ENCODE data around the gene GCSAML.

Gene GCSAML

GRCh38 chr1:247574664-247575063, 25.7 kb downstream of the GCSAML start:
- no peak for DNase-seq (ENCODE audit: low read depth in 2 of 2)

- no peak for DNase-seq (ENCODE audit: low read depth in 2 of 2)
Observed at GRCh38 chr1:247576514-247576913, 27.6 kb downstream of the GCSAML start.

GRCh38 chr1:247578946-247579460, 30.1 kb downstream of the GCSAML start:
- no peak for DNase-seq (ENCODE audit: low read depth in 2 of 2)

- no peak for DNase-seq (ENCODE audit: low read depth in 2 of 2)
Observed at GRCh38 chr1:247588060-247588459, 39.1 kb downstream of the GCSAML start, which contains the start of gene OR2G2. Gene OR2G2, plus strand, starts transcription at chr1:247588360. Its CDS starts 0 bp downstream, at chr1:247588360.

- DNase-seq (ENCODE audit: low read depth in 2 of 2) = no peak
Observed at GRCh38 chr1:247605286-247605685, 56.4 kb downstream of the GCSAML start, which contains the start of gene OR2G3. Gene OR2G3, plus strand, starts transcription at chr1:247605586. Its CDS starts 0 bp downstream, at chr1:247605586.

- no peak for DNase-seq (ENCODE audit: low read depth in 2 of 2)
Observed at GRCh38 chr1:247613405-247613804, 64.5 kb downstream of the GCSAML start.

- DNase-seq (ENCODE audit: low read depth in 2 of 2) = no peak
Observed at GRCh38 chr1:247614625-247615024, 65.7 kb downstream of the GCSAML start.

All from stimulated activated CD4-positive, alpha-beta T cell treated with anti-CD3 and anti-CD28 coated beads, Interleukin-1b, Interleukin-23, amount 100 ng/mL, for 4 hours (primary cell).